H9 (cell line): ENCODE data around the gene ADGRG1. TPM values are rescaled to one million over a fixed set of nuclear protein-coding genes. Genes with fewer than 3 reads are reported as not detected.

ENCODE experiments used
- DNase-seq: peaks from one replicate; pipeline ENCODE4 v3.0.0-alpha.2; 2017
- H2AFZ ChIP-seq: one replicate; pipeline ENCODE4 v1.6.1; 2013; ENCODE audit warnings: mild to moderate bottlenecking, low read length, control low read depth, moderate library complexity
- H2AK5ac ChIP-seq: 2 replicates; pipeline ENCODE4 v1.6.1; 2013; ENCODE audit warnings: low read length, control low read depth, mixed read lengths; ENCODE audit not compliant: insufficient read length
- H2BK120ac ChIP-seq: one replicate; pipeline ENCODE4 v1.6.1; 2013; ENCODE audit warnings: low read depth, mild to moderate bottlenecking, low read length, control low read depth, inconsistent platforms; ENCODE audit not compliant: poor library complexity, severe bottlenecking
- H2BK12ac ChIP-seq: 2 replicates; pipeline ENCODE4 v1.6.1; 2013; ENCODE audit warnings: low read length, control low read depth, mixed read lengths, low read depth; ENCODE audit not compliant: insufficient read length
- H2BK15ac ChIP-seq: 2 replicates; pipeline ENCODE4 v1.6.1; 2013; ENCODE audit warnings: low read depth, low read length, control low read depth
- H2BK20ac ChIP-seq: one replicate; pipeline ENCODE4 v1.6.1; 2013; ENCODE audit warnings: low read depth, mild to moderate bottlenecking, low read length, control low read depth, inconsistent platforms; ENCODE audit not compliant: poor library complexity, severe bottlenecking
- H2BK5ac ChIP-seq: 2 replicates; pipeline ENCODE4 v1.6.1; 2013; ENCODE audit warnings: low read length, control low read depth, mixed read lengths; ENCODE audit not compliant: insufficient read length
- H3K14ac ChIP-seq: 2 replicates; pipeline ENCODE4 v1.6.1; 2013; ENCODE audit warnings: low read length, control low read depth; ENCODE audit not compliant: insufficient read depth
- H3K18ac ChIP-seq: 2 replicates; pipeline ENCODE4 v1.6.1; 2013; ENCODE audit warnings: low read depth, mild to moderate bottlenecking, mixed read lengths, low read length, control low read depth; ENCODE audit not compliant: insufficient read length
- H3K23ac ChIP-seq: 2 replicates; pipeline ENCODE4 v1.6.1; 2013; ENCODE audit warnings: low read length, control low read depth, mixed read lengths, low read depth; ENCODE audit not compliant: insufficient read length
- H3K23me2 ChIP-seq: 2 replicates; pipeline ENCODE4 v1.6.1; 2013; ENCODE audit warnings: low read depth, mild to moderate bottlenecking, mixed read lengths, low read length, control low read depth; ENCODE audit not compliant: insufficient read length, poor library complexity, severe bottlenecking
- H3K27ac ChIP-seq: 2 replicates; pipeline ENCODE4 v1.5.1; 2013; ENCODE audit warnings: low read length, control low read depth, mixed read lengths, low read depth; ENCODE audit not compliant: insufficient read length
- H3K27me3 ChIP-seq: 2 replicates; pipeline ENCODE4 v1.6.1; 2013; ENCODE audit warnings: low read length, control low read depth, inconsistent platforms; ENCODE audit not compliant: insufficient read depth
- H3K4ac ChIP-seq: 2 replicates; pipeline ENCODE4 v1.6.1; 2013; ENCODE audit warnings: low read depth, mild to moderate bottlenecking, control low read depth, inconsistent platforms, low read length, moderate library complexity
- H3K4me1 ChIP-seq: 2 replicates; pipeline ENCODE4 v1.6.1; 2013; ENCODE audit warnings: low read length, control low read depth, inconsistent platforms; ENCODE audit not compliant: insufficient read depth
- H3K4me2 ChIP-seq: 2 replicates; pipeline ENCODE4 v1.6.1; 2013; ENCODE audit warnings: low read length, control low read depth, mixed read lengths; ENCODE audit not compliant: insufficient read length, insufficient read depth
- H3K56ac ChIP-seq: 2 replicates; pipeline ENCODE4 v1.6.1; 2013; ENCODE audit warnings: low read depth, mild to moderate bottlenecking, mixed read lengths, low read length, control low read depth; ENCODE audit not compliant: insufficient read length
- H3K79me1 ChIP-seq: 2 replicates; pipeline ENCODE4 v1.6.1; 2013; ENCODE audit warnings: low read depth, mild to moderate bottlenecking, moderate library complexity, low read length, control low read depth, inconsistent platforms; ENCODE audit not compliant: insufficient read depth, poor library complexity, severe bottlenecking
- H3K79me2 ChIP-seq: 2 replicates; pipeline ENCODE4 v1.6.1; 2013; ENCODE audit warnings: low read length, control low read depth, inconsistent platforms; ENCODE audit not compliant: insufficient read depth
- H3K9ac ChIP-seq: 2 replicates; pipeline ENCODE4 v1.6.1; 2013; ENCODE audit warnings: low read length, control low read depth, mixed read lengths; ENCODE audit not compliant: insufficient read length; ENCODE audit errors: extremely low read depth
- H3K9me3 ChIP-seq: one replicate; pipeline ENCODE4 v1.6.1; 2013; ENCODE audit warnings: low read depth, low read length, inconsistent platforms; ENCODE audit not compliant: control insufficient read depth
- H3T11ph ChIP-seq: one replicate; pipeline ENCODE4 v1.6.1; 2013; ENCODE audit warnings: mild to moderate bottlenecking, low read length, control low read depth, inconsistent platforms
- H4K20me1 ChIP-seq: one replicate; pipeline ENCODE4 v1.6.1; 2013; ENCODE audit not compliant: control insufficient read depth, insufficient read length, insufficient read depth
- H4K5ac ChIP-seq: 2 replicates; pipeline ENCODE4 v1.6.1; 2013; ENCODE audit warnings: low read depth, mild to moderate bottlenecking, mixed read lengths, low read length, control low read depth; ENCODE audit not compliant: insufficient read length
- H4K8ac ChIP-seq: replicated peaks from 2 replicates; pipeline ENCODE4 v1.6.1; 2013; ENCODE audit warnings: low read length, control low read depth, mixed read lengths, low read depth; ENCODE audit not compliant: insufficient read length
- H4K91ac ChIP-seq: 2 replicates; pipeline ENCODE4 v1.6.1; 2013; ENCODE audit warnings: low read depth, mild to moderate bottlenecking, moderate library complexity, mixed read lengths, low read length, control low read depth; ENCODE audit not compliant: insufficient read length
- H3K27ac Mint-ChIP-seq, 3 experiments: 2 replicates in 2 of 3; 3 replicates in 1 of 3; pipeline ENCODE4 v1.8.0; 2020 to 2021; ENCODE audit warnings: mixed read lengths in 3 of 3, mild to moderate bottlenecking in 1 of 3, moderate library complexity in 1 of 3
- H3K27me3 Mint-ChIP-seq: 2 replicates; pipeline ENCODE4 v1.8.0; 2021; ENCODE audit warnings: low read depth, mild to moderate bottlenecking, moderate library complexity, mixed read lengths
- H3K36me3 Mint-ChIP-seq, 3 experiments: 2 replicates in 2 of 3; 3 replicates in 1 of 3; pipeline ENCODE4 v1.8.0; 2020 to 2021; ENCODE audit warnings: low read depth in 3 of 3, mixed read lengths in 3 of 3; ENCODE audit not compliant: insufficient read depth in 1 of 3
- H3K4me1 Mint-ChIP-seq, 2 experiments: 2 replicates each; pipeline ENCODE4 v1.8.0; 2020; ENCODE audit warnings: mixed read lengths in 2 of 2
- H3K4me3 Mint-ChIP-seq, 2 experiments: 2 replicates in 1 of 2; 3 replicates in 1 of 2; pipeline ENCODE4 v1.8.0; 2020 to 2021; ENCODE audit warnings: mild to moderate bottlenecking in 2 of 2, mixed read lengths in 2 of 2, moderate library complexity in 1 of 2
- H3K9me3 Mint-ChIP-seq, 2 experiments: 2 replicates in 1 of 2; 3 replicates in 1 of 2; pipeline ENCODE4 v1.8.0; 2020; ENCODE audit warnings: mild to moderate bottlenecking in 2 of 2, mixed read lengths in 2 of 2, moderate library complexity in 1 of 2
- WGBS: extraction: QIAGEN DNeasy Blood & Tissue Kit; methylation state at CpG from one replicate; pipeline ENCODE4 v1.1.7; 2013; ENCODE audit warnings: missing lambda C conversion rate, low lambda C conversion rate, mixed read lengths; ENCODE audit not compliant: insufficient read length; ENCODE audit errors: extremely low coverage; 5-methylcytosine and 5-hydroxymethylcytosine counted together
- total RNA-seq: library from RNA; stranded (reverse); gene quantifications from 2 replicates; pipeline ENCODE4 v1.2.1, GENCODE V29; 2021
- TF ChIP-seq, protein P1 (sequence below): fragments of 200-600 bp; sonication (generic); conservative IDR thresholded peaks from 3 replicates; pipeline ENCODE4 v1.8.0; 2021; ENCODE audit warnings: antibody characterized with exemption, mild to moderate bottlenecking

ADGRG1 gene
- total RNA-seq, 1 experiment from 2014 or later = 1.1 TPM

DNA sequence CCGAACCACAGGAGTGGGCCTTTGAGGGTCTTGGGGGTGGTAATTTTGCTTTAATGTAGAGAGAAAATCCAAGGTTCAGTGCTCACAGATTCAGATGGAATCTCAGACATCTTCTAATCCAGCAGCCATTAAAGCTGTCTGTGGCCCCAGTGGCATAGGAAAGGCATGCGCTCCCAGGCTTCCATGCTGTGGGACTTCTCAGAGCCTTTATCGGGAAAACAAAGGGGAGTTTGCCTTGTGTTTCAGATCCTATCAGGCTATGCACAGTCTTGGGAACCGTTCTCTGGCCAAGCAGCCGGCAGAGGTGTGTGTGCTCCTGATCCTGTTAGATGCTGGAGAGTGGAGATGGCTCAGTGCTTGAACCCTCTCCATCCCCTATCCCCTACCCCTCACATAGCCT lies 7.8 kb downstream of the ADGRG1 start:
- Mint-ChIP-seq H3K27me3 (peaks cover 39% of the 10 kb centered on the region), H3K4me1 (peaks cover 12 to 32% of the 10 kb centered on the region in 2 experiments), H3K9me3 (no peaks in the 10 kb centered on the region), H3K27ac (no peak overlapping the region), H3K4me3 (no peak overlapping the region), H3K36me3 (no peaks in the 10 kb centered on the region)
- H2BK5ac ChIP-seq = no peak overlapping the region
- no peak for DNase-seq
- H2AFZ ChIP-seq = no peak overlapping the region
- no peak overlapping the region for H3K23ac ChIP-seq
- no peak overlapping the region for H2AK5ac ChIP-seq
- H3K23me2 ChIP-seq = no peaks in the 10 kb centered on the region
- H3K79me1 ChIP-seq = no peaks in the 10 kb centered on the region
- no peak overlapping the region for H3K56ac ChIP-seq
- no peak overlapping the region for H4K5ac ChIP-seq
- no peak overlapping the region for H3K4me2 ChIP-seq
- H3K14ac ChIP-seq = no peak overlapping the region
- H3K4me1 ChIP-seq = no peaks in the 10 kb centered on the region
- H4K91ac ChIP-seq = no peak overlapping the region
- H3K4ac ChIP-seq = no peak overlapping the region
- WGBS = no CpG with 5 or more reads among the region's 5 CpGs
- no peaks in the 10 kb centered on the region for H4K20me1 ChIP-seq
- no peak overlapping the region for H2BK15ac ChIP-seq
- no peak overlapping the region for H3K18ac ChIP-seq
- H3K27me3 ChIP-seq = peaks cover 2% of the 10 kb centered on the region; the same call in 1 of the 2 replicates
- H3K27ac ChIP-seq = no peak overlapping the region
- no peaks in the 10 kb centered on the region for H3K9me3 ChIP-seq
- no peak overlapping the region for H3T11ph ChIP-seq
- H2BK12ac ChIP-seq = no peak overlapping the region
- H3K79me2 ChIP-seq = no peaks in the 10 kb centered on the region
- no peak overlapping the region for H4K8ac ChIP-seq
- no peak overlapping the region for H2BK20ac ChIP-seq
- no peak overlapping the region for H2BK120ac ChIP-seq
- TF ChIP-seq, protein P1, sequence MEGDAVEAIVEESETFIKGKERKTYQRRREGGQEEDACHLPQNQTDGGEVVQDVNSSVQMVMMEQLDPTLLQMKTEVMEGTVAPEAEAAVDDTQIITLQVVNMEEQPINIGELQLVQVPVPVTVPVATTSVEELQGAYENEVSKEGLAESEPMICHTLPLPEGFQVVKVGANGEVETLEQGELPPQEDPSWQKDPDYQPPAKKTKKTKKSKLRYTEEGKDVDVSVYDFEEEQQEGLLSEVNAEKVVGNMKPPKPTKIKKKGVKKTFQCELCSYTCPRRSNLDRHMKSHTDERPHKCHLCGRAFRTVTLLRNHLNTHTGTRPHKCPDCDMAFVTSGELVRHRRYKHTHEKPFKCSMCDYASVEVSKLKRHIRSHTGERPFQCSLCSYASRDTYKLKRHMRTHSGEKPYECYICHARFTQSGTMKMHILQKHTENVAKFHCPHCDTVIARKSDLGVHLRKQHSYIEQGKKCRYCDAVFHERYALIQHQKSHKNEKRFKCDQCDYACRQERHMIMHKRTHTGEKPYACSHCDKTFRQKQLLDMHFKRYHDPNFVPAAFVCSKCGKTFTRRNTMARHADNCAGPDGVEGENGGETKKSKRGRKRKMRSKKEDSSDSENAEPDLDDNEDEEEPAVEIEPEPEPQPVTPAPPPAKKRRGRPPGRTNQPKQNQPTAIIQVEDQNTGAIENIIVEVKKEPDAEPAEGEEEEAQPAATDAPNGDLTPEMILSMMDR = no peak
- no peak overlapping the region for H3K9ac ChIP-seq
